Hepatocyte (in vitro differentiated cells): Measurements from ENCODE around the gene PRSS53. TPM values are rescaled to one million over a fixed set of nuclear protein-coding genes. Genes with fewer than 3 reads are reported as not detected.

Source experiments
- DNase-seq: peaks from one replicate; pipeline ENCODE4 v3.0.0-alpha.2; 2016; ENCODE audit warnings: low spot score
- H2AFZ ChIP-seq: fragments of 200-600 bp; sonication (generic); 2 replicates; pipeline ENCODE4 v1.6.0; 2016; ENCODE audit warnings: antibody characterized with exemption, mild to moderate bottlenecking
- H3K27ac ChIP-seq: fragments of 200-600 bp; sonication (generic); 2 replicates; pipeline ENCODE4 v1.5.1; 2016; ENCODE audit warnings: mild to moderate bottlenecking
- H3K27me3 ChIP-seq: fragments of 200-600 bp; sonication (generic); 2 replicates; pipeline ENCODE4 v1.6.1; 2016
- H3K36me3 ChIP-seq: fragments of 200-600 bp; sonication (generic); replicated peaks from 2 replicates; pipeline ENCODE4 v1.5.1; 2016; ENCODE audit warnings: low read depth; ENCODE audit not compliant: insufficient read depth
- H3K4me1 ChIP-seq: fragments of 200-600 bp; sonication (generic); 2 replicates; pipeline ENCODE4 v1.5.1; 2016; ENCODE audit warnings: mild to moderate bottlenecking, moderate library complexity; ENCODE audit not compliant: insufficient read depth
- H3K4me2 ChIP-seq: fragments of 200-600 bp; sonication (generic); 2 replicates; pipeline ENCODE4 v1.6.0; 2016
- H3K4me3 ChIP-seq: fragments of 200-600 bp; sonication (generic); 2 replicates; pipeline ENCODE4 v1.5.1; 2016; ENCODE audit warnings: mild to moderate bottlenecking
- H3K79me2 ChIP-seq: fragments of 200-600 bp; sonication (generic); 2 replicates; pipeline ENCODE4 v1.6.0; 2017; ENCODE audit warnings: mild to moderate bottlenecking
- H3K9me2 ChIP-seq: fragments of 200-600 bp; sonication (generic); replicated peaks from 2 replicates; pipeline ENCODE4 v1.6.0; 2017; ENCODE audit warnings: mild to moderate bottlenecking; ENCODE audit not compliant: insufficient read depth
- H3K9me3 ChIP-seq: fragments of 200-600 bp; sonication (generic); 2 replicates; pipeline ENCODE4 v1.5.1; 2016; ENCODE audit warnings: low read depth, mild to moderate bottlenecking
- H4K20me1 ChIP-seq: fragments of 200-600 bp; sonication (generic); 2 replicates; pipeline ENCODE4 v1.6.0; 2016; ENCODE audit warnings: mild to moderate bottlenecking; ENCODE audit not compliant: insufficient read depth, poor library complexity, severe bottlenecking
- EZH2 ChIP-seq: fragments of 200-600 bp; sonication (generic); IDR thresholded peaks from 2 replicates; pipeline ENCODE4 v1.6.1; 2016; ENCODE audit warnings: antibody characterized with exemption, mild to moderate bottlenecking, borderline replicate concordance
- EZH2phosphoT487 ChIP-seq: fragments of 200-600 bp; sonication (generic); IDR thresholded peaks from one replicate; pipeline ENCODE4 v1.6.1; 2018; ENCODE audit warnings: antibody characterized with exemption, mild to moderate bottlenecking, low read depth, moderate library complexity; ENCODE audit not compliant: unreplicated experiment, severe bottlenecking
- WGBS: methylation state at CpG from one replicate; pipeline ENCODE4 v1.1.6; 2016; ENCODE audit warnings: low lambda C conversion rate; ENCODE audit errors: missing lambda C conversion rate; 5-methylcytosine and 5-hydroxymethylcytosine counted together
- polyA plus RNA-seq: library from polyadenylated mRNA; unstranded; fragments of >200 nt; fragmentation: Nextera tagmentation; extraction: Ambion mirVana; gene quantifications from 2 replicates; pipeline ENCODE4 v1.2.1, GENCODE V29; 2016
- total RNA-seq: library from RNA; depleted of rRNA; stranded (reverse); fragments of >200 nt; gene quantifications from 2 replicates; pipeline ENCODE4 v1.2.3, GENCODE V29; 2014
- TF ChIP-seq, protein P1 (sequence below): fragments of 200-600 bp; sonication (generic); IDR thresholded peaks from 2 replicates; pipeline ENCODE4 v1.5.1; 2016; ENCODE audit warnings: antibody characterized with exemption, mild to moderate bottlenecking; ENCODE audit not compliant: poor library complexity

PRSS53 gene
- total and polyA plus RNA-seq, 2 experiments from 2014 or later, result 0.39 to 2.2 TPM

DNA sequence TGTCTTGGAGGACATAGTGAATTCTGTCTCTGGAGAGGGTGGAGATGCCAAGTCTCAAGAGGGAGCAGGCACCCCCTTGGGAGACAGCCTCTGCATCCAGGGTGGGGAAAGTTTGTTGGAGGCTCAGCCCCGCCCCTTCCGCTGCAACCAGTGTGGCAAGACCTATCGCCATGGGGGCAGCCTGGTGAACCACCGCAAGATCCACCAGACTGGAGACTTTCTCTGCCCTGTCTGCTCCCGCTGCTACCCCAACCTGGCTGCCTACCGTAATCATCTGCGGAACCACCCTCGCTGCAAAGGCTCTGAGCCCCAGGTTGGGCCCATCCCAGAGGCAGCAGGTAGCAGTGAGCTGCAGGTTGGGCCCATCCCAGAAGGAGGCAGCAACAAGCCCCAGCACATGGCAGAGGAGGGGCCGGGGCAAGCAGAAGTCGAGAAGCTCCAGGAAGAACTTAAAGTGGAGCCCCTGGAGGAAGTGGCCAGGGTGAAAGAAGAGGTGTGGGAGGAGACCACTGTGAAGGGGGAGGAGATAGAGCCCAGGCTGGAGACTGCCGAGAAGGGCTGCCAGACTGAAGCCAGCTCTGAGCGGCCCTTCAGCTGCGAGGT lies 9.3 kb downstream of the PRSS53 start:
- Histone ChIP-seq H4K20me1 (no peaks in the 10 kb centered on the region), H3K4me2 (no peak overlapping the region), H3K79me2 (peaks cover 36% of the 10 kb centered on the region), H3K4me1 (peaks cover 6% of the 10 kb centered on the region), H3K36me3 (no peaks in the 10 kb centered on the region), H3K9me2 (no peaks in the 10 kb centered on the region), H3K27ac (no peak overlapping the region), H3K9me3 (no peaks in the 10 kb centered on the region), H3K27me3 (no peaks in the 10 kb centered on the region), H3K4me3 (no peak overlapping the region), H2AFZ (no peak overlapping the region)
- peak; percentile 3 for DNase-seq
- 92% methylated on average over 13 of the region's 13 CpGs for WGBS
- TF ChIP-seq EZH2phosphoT487, result no peak
- TF ChIP-seq EZH2, result no peak
- TF ChIP-seq, protein P1, sequence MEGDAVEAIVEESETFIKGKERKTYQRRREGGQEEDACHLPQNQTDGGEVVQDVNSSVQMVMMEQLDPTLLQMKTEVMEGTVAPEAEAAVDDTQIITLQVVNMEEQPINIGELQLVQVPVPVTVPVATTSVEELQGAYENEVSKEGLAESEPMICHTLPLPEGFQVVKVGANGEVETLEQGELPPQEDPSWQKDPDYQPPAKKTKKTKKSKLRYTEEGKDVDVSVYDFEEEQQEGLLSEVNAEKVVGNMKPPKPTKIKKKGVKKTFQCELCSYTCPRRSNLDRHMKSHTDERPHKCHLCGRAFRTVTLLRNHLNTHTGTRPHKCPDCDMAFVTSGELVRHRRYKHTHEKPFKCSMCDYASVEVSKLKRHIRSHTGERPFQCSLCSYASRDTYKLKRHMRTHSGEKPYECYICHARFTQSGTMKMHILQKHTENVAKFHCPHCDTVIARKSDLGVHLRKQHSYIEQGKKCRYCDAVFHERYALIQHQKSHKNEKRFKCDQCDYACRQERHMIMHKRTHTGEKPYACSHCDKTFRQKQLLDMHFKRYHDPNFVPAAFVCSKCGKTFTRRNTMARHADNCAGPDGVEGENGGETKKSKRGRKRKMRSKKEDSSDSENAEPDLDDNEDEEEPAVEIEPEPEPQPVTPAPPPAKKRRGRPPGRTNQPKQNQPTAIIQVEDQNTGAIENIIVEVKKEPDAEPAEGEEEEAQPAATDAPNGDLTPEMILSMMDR, result no peak

DNA sequence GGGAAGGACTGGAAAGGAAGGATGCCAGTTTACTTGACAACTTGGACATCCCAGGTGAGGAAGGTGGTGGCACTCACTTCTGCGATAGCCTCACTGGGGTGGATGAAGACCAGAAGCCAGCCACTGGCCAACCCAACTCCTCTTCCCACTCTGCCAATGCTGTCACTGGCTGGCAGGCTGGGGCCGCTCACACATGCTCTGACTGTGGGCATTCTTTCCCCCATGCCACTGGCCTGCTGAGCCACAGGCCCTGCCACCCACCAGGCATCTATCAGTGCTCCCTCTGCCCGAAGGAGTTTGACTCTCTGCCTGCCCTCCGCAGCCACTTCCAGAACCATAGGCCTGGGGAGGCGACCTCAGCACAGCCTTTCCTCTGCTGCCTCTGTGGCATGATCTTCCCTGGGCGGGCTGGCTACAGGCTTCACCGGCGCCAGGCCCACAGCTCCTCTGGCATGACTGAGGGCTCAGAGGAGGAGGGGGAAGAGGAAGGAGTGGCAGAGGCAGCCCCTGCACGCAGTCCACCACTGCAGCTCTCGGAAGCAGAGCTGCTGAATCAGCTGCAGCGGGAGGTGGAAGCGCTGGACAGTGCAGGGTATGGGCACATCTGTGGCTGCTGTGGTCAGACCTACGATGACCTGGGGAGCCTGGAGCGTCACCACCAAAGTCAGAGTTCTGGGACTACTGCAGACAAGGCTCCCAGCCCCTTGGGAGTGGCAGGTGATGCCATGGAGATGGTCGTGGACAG lies 10.0 kb downstream of the PRSS53 start:
- TF ChIP-seq, protein P1, result no peak
- no peak for TF ChIP-seq EZH2phosphoT487
- no peak for TF ChIP-seq EZH2
- Histone ChIP-seq H3K36me3 (no peaks in the 10 kb centered on the region), H4K20me1 (no peaks in the 10 kb centered on the region), H3K9me2 (no peaks in the 10 kb centered on the region), H2AFZ (no peak overlapping the region), H3K4me3 (no peak overlapping the region), H3K4me1 (peaks cover 6% of the 10 kb centered on the region), H3K27ac (no peak overlapping the region), H3K9me3 (no peaks in the 10 kb centered on the region), H3K4me2 (no peak overlapping the region), H3K27me3 (no peaks in the 10 kb centered on the region), H3K79me2 (peaks cover 36% of the 10 kb centered on the region)
- WGBS, result 95% methylated on average over 15 of the region's 15 CpGs
- DNase-seq, result peak; percentile 2

DNA sequence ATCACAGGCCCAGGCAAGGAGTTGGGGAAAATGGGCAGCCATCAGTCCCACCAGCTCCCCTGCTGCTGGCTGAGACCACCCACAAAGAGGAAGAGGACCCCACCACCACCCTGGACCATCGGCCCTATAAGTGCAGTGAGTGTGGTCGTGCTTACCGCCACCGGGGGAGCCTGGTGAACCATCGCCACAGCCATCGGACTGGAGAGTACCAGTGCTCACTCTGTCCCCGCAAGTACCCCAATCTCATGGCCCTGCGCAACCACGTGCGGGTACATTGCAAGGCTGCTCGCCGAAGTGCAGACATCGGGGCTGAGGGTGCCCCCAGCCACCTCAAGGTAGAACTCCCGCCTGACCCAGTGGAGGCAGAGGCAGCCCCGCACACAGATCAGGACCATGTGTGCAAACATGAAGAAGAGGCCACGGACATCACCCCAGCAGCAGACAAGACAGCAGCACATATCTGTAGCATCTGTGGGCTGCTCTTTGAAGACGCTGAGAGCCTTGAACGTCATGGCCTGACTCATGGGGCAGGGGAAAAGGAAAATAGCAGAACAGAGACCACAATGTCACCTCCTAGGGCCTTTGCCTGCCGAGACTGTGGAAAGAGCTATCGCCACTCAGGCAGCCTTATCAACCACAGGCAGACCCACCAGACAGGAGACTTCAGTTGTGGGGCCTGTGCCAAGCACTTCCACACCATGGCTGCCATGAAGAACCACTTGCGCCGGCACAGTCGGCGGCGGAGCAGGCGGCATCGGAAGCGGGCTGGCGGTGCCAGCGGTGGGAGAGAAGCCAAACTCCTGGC lies 10.9 kb downstream of the PRSS53 start:
- no peaks in the 10 kb centered on the region for H3K36me3 ChIP-seq
- H3K4me2 ChIP-seq, result no peak overlapping the region
- peaks cover 6% of the 10 kb centered on the region for H3K4me1 ChIP-seq
- 97% methylated on average over 30 of the region's 30 CpGs for WGBS
- H3K9me3 ChIP-seq, result no peaks in the 10 kb centered on the region
- peaks cover 38% of the 10 kb centered on the region for H3K79me2 ChIP-seq
- H4K20me1 ChIP-seq, result no peaks in the 10 kb centered on the region
- no peaks in the 10 kb centered on the region for H3K9me2 ChIP-seq
- TF ChIP-seq EZH2, result no peak
- TF ChIP-seq, protein P1, result no peak
- no peak for TF ChIP-seq EZH2phosphoT487
- no peak overlapping the region for H3K4me3 ChIP-seq
- H2AFZ ChIP-seq, result no peak overlapping the region
- H3K27ac ChIP-seq, result no peak overlapping the region
- DNase-seq, result no peak
- no peaks in the 10 kb centered on the region for H3K27me3 ChIP-seq
